Kidney (tissue), 14 donors: ENCODE measurements around the gene TEAD1. TPM values are rescaled to one million over a fixed set of nuclear protein-coding genes. Genes with fewer than 3 reads are reported as not detected.

ENCODE experiments used
- DNase-seq, 5 donors: peaks; one replicate each; pipeline ENCODE4 v3.0.0-alpha.2; 2013 to 2020
- FAIRE-seq: peaks from 2 replicates; lab custom pipeline; 2012; peaks lifted over from hg19 to GRCh38; lab: Jason Lieb, UNC
- H3K27ac ChIP-seq, 2 donors: one replicate each; pipeline ENCODE4 v1.7.0; 2013; ENCODE audit warnings: low read depth in 2 of 2, low read length in 2 of 2, inconsistent platforms in 1 of 2
- H3K27me3 ChIP-seq: one replicate; pipeline ENCODE4 v1.7.1; 2013; ENCODE audit warnings: low read length, inconsistent platforms; ENCODE audit not compliant: control insufficient read depth, insufficient read depth
- H3K36me3 ChIP-seq, 3 donors: one replicate each; pipeline versions ENCODE4 v1.7.0 to v1.7.1; 2013; ENCODE audit warnings: low read length in 3 of 3, control low read depth in 1 of 3, inconsistent platforms in 1 of 3; ENCODE audit not compliant: insufficient read depth in 3 of 3, control insufficient read depth in 2 of 3
- H3K4me1 ChIP-seq, 3 donors: one replicate each; pipeline versions ENCODE4 v1.7.0 to v1.7.1; 2013; ENCODE audit warnings: low read length in 3 of 3, inconsistent platforms in 1 of 3, low read depth in 1 of 3; ENCODE audit not compliant: control insufficient read depth in 2 of 3, insufficient read depth in 2 of 3
- H3K4me3 ChIP-seq, 3 donors: one replicate each; pipeline versions ENCODE4 v1.7.0 to v1.8.1; 2013; ENCODE audit warnings: low read length in 3 of 3, control low read depth in 1 of 3, inconsistent platforms in 1 of 3
- H3K9ac ChIP-seq, 3 donors: one replicate each; pipeline versions ENCODE4 v1.7.0 to v1.7.1; 2013; ENCODE audit warnings: low read length in 3 of 3, control low read depth in 1 of 3, inconsistent platforms in 1 of 3
- H3K9me3 ChIP-seq, 3 donors: one replicate each; pipeline versions ENCODE4 v1.7.0 to v1.7.1; 2013; ENCODE audit warnings: low read length in 3 of 3, control low read depth in 1 of 3, inconsistent platforms in 1 of 3; ENCODE audit not compliant: control insufficient read depth in 2 of 3, insufficient read depth in 1 of 3
- intact Hi-C: fragments of 100-400 bp; cut with DNase I; formaldehyde crosslinking; loops from one replicate; pipeline ENCODE4 v1.11.1; 2022
- polyA plus RNA-seq: library from polyadenylated mRNA; stranded (reverse); fragments of 350-450 nt; fragmentation: Illumina TruSeq; extraction: RNeasy Lipid Tissue Mini Kit (QIAGEN cat#74804); gene quantifications from one replicate; pipeline ENCODE4 v1.2.3, GENCODE V29; 2014; ENCODE audit warnings: low read depth, low replicate concordance; ENCODE audit not compliant: insufficient read depth
- total RNA-seq: library from RNA; stranded (reverse); fragmentation: NEBNext Ultra II Directional; extraction: Animal tissue kit (Norgen Biotek cat#: 25700); gene quantifications from one replicate; pipeline ENCODE4 v1.2.1, GENCODE V29; 2021
- TF ChIP-seq, protein P1 (sequence below): IDR thresholded peaks from 3 replicates; pipeline ENCODE4 v1.5.1; 2012; ENCODE audit warnings: mild to moderate bottlenecking, moderate library complexity, borderline replicate concordance; ENCODE audit not compliant: insufficient read depth; ENCODE audit errors: extremely low read depth
- donor health status: control.
- donor health status: control.
- donor health status: control.
- donor health status: control.
- donor health status: control.
- donor health status: DM: yes; HTN: yes; CAD: no.
- donor health status: Normal renal cell carcinoma (clear cell type).

Gene TEAD1
- total and polyA plus RNA-seq, 2 donors from 2014 or later, result 7.6 to 77.2 TPM

- H3K36me3 ChIP-seq, result no peaks in the 10 kb centered on the region
- no peak overlapping the region for H3K27ac ChIP-seq
- no peak overlapping the region for H3K4me3 ChIP-seq
- no peak for DNase-seq
- no peak overlapping the region for H3K9ac ChIP-seq
- peaks cover 3 to 28% (median 14%) of the 10 kb centered on the region in 3 donors for H3K4me1 ChIP-seq
- no peak for FAIRE-seq
- H3K27me3 ChIP-seq, result no peaks in the 10 kb centered on the region
- H3K9me3 ChIP-seq, result no peaks in the 10 kb centered on the region
- TF ChIP-seq, protein P1, sequence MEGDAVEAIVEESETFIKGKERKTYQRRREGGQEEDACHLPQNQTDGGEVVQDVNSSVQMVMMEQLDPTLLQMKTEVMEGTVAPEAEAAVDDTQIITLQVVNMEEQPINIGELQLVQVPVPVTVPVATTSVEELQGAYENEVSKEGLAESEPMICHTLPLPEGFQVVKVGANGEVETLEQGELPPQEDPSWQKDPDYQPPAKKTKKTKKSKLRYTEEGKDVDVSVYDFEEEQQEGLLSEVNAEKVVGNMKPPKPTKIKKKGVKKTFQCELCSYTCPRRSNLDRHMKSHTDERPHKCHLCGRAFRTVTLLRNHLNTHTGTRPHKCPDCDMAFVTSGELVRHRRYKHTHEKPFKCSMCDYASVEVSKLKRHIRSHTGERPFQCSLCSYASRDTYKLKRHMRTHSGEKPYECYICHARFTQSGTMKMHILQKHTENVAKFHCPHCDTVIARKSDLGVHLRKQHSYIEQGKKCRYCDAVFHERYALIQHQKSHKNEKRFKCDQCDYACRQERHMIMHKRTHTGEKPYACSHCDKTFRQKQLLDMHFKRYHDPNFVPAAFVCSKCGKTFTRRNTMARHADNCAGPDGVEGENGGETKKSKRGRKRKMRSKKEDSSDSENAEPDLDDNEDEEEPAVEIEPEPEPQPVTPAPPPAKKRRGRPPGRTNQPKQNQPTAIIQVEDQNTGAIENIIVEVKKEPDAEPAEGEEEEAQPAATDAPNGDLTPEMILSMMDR, result no peak
- intact Hi-C loops, result no loop called here
Observed at GRCh38 chr11:12834166-12834565, 159.9 kb downstream of the TEAD1 start.

- no peak overlapping the region for H3K9ac ChIP-seq
- no peaks in the 10 kb centered on the region for H3K9me3 ChIP-seq
- TF ChIP-seq, protein P1, result no peak
- intact Hi-C loops, result no loop called here
- peaks cover 3 to 24% (median 9%) of the 10 kb centered on the region in 3 donors for H3K4me1 ChIP-seq
- no peak overlapping the region for H3K4me3 ChIP-seq
- FAIRE-seq, result no peak
- H3K27me3 ChIP-seq, result no peaks in the 10 kb centered on the region
- no peak overlapping the region for H3K27ac ChIP-seq
- DNase-seq, result no peak
- no peaks in the 10 kb centered on the region for H3K36me3 ChIP-seq
Observed at GRCh38 chr11:12834630-12835029, 160.4 kb downstream of the TEAD1 start.

DNA sequence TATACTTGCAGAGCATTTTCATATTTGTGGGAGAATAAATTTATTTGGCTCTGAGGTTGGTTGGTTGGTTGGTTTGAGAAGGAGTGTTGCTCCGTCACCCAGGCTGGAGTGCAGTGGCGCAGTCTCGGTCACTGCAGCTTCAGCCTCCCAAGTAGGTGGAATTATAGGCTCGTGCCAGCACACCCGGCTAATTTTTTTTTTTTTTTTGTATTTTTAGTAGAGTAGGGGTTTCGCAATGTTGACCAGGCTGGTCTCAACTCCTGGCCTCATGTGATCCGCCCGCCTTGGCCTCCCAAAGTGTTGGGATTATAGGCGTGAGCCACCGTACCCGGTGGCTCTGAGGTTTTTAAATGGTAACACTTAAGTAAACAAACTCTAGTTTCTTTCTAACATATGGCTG lies 161.1 kb downstream of the TEAD1 start:
- H3K4me1 ChIP-seq, result peaks cover 3 to 20% (median 6%) of the 10 kb centered on the region in 3 donors
- TF ChIP-seq, protein P1, result no peak
- H3K36me3 ChIP-seq, result no peaks in the 10 kb centered on the region
- H3K4me3 ChIP-seq, result no peak overlapping the region
- no peak for DNase-seq
- FAIRE-seq, result no peak
- intact Hi-C loops, result no loop called here
- no peaks in the 10 kb centered on the region for H3K27me3 ChIP-seq
- no peak overlapping the region for H3K9ac ChIP-seq
- no peak overlapping the region for H3K27ac ChIP-seq
- no peaks in the 10 kb centered on the region for H3K9me3 ChIP-seq
